ES-I3 (cell line): ENCODE measurements around the gene SSBP4.

Experiments used
- H3K36me3 ChIP-seq: 2 replicates; pipeline ENCODE4 v1.6.1; 2013; ENCODE audit warnings: mild to moderate bottlenecking, low read length, control low read depth, moderate library complexity; ENCODE audit not compliant: insufficient read depth
- H3K4me1 ChIP-seq: 2 replicates; pipeline ENCODE4 v1.6.1; 2013; ENCODE audit warnings: mild to moderate bottlenecking, control low read depth, low read length; ENCODE audit not compliant: insufficient read depth
- H3K9ac ChIP-seq: 2 replicates; pipeline ENCODE4 v1.6.1; 2013; ENCODE audit warnings: low read depth, mild to moderate bottlenecking, low read length, moderate library complexity
- H3K9me3 ChIP-seq: 2 replicates; pipeline ENCODE4 v1.6.1; 2013; ENCODE audit warnings: mild to moderate bottlenecking, low read length, moderate library complexity; ENCODE audit not compliant: control insufficient read depth, insufficient read depth

The SSBP4 gene

DNA sequence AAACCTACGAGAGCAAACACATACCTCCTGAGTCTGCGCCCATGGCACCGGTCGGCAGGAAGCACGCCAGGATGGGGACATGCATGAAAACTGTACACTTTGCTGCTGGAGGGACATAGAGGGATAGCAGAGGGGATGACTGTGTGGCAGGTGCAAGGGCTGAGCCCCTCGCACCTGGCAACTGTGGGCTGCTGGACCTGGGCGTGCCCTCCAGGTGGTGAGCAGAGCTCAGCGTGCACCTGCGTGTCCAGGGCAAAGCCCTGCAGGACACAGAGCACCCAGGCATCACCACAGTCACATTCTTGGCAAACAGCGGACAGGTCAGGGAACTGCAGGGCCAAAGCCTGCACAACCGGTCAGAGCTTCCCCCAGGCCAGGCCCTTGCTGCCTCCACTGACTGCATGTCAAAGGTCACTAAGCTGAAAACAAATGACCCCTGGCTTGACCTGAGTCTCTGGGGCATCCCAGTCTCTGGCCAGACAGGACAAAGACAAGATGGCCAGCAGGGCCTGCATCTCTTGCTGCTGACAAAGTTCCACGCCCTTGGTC lies 27.7 kb downstream of the SSBP4 start:
- peaks cover 3% of the 10 kb centered on the region; the same call in 1 of the 2 replicates for H3K36me3 ChIP-seq
- H3K4me1 ChIP-seq = no peaks in the 10 kb centered on the region; the same call in 1 of the 2 replicates
- H3K9me3 ChIP-seq = no peaks in the 10 kb centered on the region
- no peak overlapping the region for H3K9ac ChIP-seq

DNA sequence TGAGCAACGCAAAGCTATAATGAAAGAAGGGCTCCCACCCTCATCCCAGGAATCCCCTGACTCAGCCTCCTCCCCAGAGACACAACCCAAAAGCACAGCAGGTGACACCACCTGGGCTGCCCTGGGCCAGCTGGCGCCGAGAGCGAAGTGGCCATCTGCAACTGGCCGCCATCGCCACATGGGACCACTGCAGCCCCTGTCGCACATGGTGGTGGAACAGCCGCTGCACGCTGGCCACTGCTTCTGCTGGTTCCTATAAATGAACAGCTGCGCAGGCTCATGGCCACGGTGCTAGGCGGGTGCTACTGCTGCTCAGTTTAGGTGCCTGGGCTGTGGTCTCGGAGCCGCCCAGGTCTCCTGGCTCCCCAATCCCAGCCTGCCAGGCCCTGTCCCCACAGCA lies 30.4 kb downstream of the SSBP4 start:
- Histone ChIP-seq H3K9ac (no peak overlapping the region), H3K9me3 (no peaks in the 10 kb centered on the region), H3K36me3 (peaks cover 3% of the 10 kb centered on the region; the same call in 1 of the 2 replicates), H3K4me1 (no peaks in the 10 kb centered on the region; the same call in 1 of the 2 replicates)

DNA sequence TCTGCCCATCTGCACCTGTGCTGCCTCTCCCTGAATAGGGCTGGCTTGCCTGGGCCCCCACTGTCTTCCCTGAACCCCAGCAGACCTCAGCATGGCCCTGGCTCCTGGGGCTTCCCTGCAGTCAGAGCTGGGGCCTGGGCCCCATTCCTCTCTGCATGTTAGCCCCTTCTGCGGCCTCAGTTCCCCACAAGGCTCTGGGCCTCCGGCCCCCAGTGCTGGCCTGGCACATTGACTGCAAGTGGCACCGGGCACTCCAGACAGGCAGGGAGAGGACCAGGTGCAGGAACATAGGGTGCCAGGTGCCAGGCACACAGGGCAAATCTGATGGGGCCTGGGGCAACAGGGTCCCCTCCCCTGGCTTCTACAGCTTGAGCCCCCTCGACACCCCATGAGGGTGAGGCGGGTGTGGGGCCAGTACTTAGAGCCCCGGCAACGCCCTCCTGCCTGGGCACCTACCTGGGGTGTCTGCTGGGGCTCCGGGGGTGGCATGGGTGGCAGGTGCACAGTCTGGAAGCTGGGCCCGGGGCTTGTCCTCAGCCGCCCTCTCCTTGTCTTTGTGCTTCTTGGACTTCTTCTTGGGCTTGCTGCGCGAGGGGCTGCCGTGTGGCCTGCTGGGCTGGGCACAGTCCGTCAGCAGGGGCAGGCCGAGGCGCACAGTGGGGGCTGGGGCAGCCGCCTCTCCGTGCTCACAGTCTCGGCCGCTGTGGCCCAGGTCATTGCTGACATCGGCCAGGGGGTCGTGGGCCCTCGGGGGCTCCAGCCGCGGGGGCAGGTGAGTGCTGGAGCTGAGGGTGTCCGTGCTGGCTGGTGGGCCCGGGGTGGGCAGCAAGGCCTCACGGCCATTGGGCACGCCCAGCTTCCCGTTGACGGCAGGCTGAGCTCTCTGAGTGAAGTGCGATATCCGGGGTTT lies 31.1 kb downstream of the SSBP4 start:
- peaks cover 3% of the 10 kb centered on the region; the same call in 1 of the 2 replicates for H3K36me3 ChIP-seq
- no peaks in the 10 kb centered on the region; the same call in 1 of the 2 replicates for H3K4me1 ChIP-seq
- no peak overlapping the region for H3K9ac ChIP-seq
- H3K9me3 ChIP-seq = no peaks in the 10 kb centered on the region

DNA sequence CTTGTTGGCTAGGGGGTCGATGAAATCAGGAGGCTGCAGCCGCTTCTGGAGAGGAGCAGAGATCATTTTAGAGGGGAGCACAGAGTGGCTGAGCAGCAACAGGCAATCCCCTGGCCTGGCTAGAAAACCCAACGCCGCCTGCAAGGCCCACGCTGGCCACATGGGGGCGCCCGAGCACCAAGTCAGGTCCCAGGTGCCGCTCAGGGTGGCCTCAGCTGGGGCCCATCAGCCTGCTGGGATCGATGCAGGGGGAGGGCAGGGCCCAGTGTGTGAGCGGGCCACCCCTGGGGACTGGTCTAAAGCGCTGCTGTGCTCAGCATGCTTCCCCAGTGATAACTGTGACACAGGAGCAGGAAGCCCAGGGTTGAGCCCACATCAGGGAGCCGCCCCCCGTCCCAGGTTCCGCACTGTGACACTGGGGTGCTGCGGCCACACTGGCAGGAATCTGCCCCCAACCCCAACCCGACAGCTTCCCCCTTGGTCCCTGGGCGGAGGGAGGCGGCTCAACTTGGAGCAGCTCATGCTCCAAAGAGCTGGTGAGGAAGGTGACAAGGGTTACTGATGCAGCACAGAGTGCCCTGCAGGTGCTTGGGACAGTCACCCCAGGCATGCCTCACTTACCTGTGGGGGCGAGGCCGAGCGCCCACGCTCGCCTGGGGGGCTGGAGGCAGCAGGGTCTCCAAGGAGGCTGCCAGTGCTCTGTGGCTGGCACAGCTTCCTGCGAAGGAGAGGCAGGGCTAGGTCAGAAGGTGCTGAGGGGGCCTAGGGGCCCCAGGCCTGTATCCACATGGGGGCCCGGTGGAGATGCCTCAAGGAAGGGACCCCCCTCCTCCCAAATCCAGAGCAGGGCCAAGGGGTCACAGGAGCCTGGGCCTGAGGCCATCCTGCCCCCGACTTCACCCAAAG lies 32.0 kb downstream of the SSBP4 start:
- Histone ChIP-seq H3K4me1 (no peaks in the 10 kb centered on the region; the same call in 1 of the 2 replicates), H3K9me3 (no peaks in the 10 kb centered on the region), H3K36me3 (peaks cover 3% of the 10 kb centered on the region; the same call in 1 of the 2 replicates), H3K9ac (no peak overlapping the region)

GRCh38 chr19:18452386-18452785 lies 33.2 kb downstream of the SSBP4 start:
- no peaks in the 10 kb centered on the region for H3K9me3 ChIP-seq
- H3K36me3 ChIP-seq = peaks cover 3% of the 10 kb centered on the region; the same call in 1 of the 2 replicates
- H3K4me1 ChIP-seq = no peaks in the 10 kb centered on the region; the same call in 1 of the 2 replicates
- no peak overlapping the region for H3K9ac ChIP-seq

GRCh38 chr19:18453269-18454024 lies 34.2 kb downstream of the SSBP4 start:
- Histone ChIP-seq H3K9ac (no peak overlapping the region), H3K36me3 (peaks cover 3% of the 10 kb centered on the region; the same call in 1 of the 2 replicates), H3K4me1 (no peaks in the 10 kb centered on the region; the same call in 1 of the 2 replicates), H3K9me3 (no peaks in the 10 kb centered on the region)

DNA sequence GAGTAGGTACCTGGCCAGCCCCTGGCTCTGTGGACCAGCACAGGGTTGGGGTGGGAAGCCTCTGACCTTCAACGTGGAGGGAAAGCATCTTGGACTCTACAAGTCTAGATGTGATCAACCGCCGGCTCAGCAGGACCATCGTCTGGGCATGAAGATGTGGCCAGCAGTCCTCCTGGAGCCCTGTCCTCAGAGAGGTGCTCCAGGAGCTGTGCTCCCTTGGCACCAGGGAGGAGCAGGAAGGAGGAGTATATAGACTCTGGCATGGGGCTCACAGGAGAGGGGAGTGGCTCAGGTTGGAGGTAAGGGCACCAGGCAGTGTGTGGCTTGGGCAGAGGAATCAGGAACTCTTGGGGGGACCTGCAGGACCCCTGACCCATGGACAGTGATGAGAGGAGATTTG lies 37.1 kb downstream of the SSBP4 start:
- peaks cover 9% of the 10 kb centered on the region; the same call in 1 of the 2 replicates for H3K36me3 ChIP-seq
- H3K9ac ChIP-seq = no peak overlapping the region
- no peaks in the 10 kb centered on the region; the same call in 1 of the 2 replicates for H3K4me1 ChIP-seq
- no peaks in the 10 kb centered on the region for H3K9me3 ChIP-seq

GRCh38 chr19:18456974-18457373 lies 37.8 kb downstream of the SSBP4 start:
- Histone ChIP-seq H3K36me3 (peaks cover 9% of the 10 kb centered on the region; the same call in 1 of the 2 replicates), H3K4me1 (no peaks in the 10 kb centered on the region; the same call in 1 of the 2 replicates), H3K9ac (no peak overlapping the region), H3K9me3 (no peaks in the 10 kb centered on the region)

- H3K9me3 ChIP-seq = no peaks in the 10 kb centered on the region
- peaks cover 9% of the 10 kb centered on the region; the same call in 1 of the 2 replicates for H3K36me3 ChIP-seq
- no peaks in the 10 kb centered on the region; the same call in 1 of the 2 replicates for H3K4me1 ChIP-seq
- H3K9ac ChIP-seq = no peak overlapping the region
Measured at GRCh38 chr19:18457483-18458331, 38.5 kb downstream of the SSBP4 start.

- Histone ChIP-seq H3K36me3 (peaks cover 9% of the 10 kb centered on the region; the same call in 1 of the 2 replicates), H3K9ac (no peak overlapping the region), H3K9me3 (no peaks in the 10 kb centered on the region), H3K4me1 (no peaks in the 10 kb centered on the region; the same call in 1 of the 2 replicates)
Measured at GRCh38 chr19:18460900-18461299, 41.7 kb downstream of the SSBP4 start.

DNA sequence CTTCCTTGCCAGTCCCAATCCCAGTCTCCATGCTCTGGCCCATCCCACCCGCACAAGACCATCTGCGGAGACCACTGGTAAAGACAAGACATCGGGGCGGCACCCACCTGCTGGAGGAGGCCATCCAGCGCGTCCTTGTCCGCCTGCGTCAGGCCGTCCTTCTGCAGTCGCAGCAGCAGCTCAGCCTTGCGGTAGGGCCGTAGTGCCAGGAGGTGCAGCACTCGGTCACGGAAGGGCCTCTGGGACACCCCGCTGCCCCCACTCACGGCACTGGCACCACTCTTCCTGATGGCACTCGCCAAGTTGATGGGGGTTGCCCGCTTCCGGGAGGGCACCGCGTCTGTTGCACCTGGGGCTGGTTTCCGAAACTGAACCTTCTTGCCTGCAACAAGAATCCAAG lies 42.3 kb downstream of the SSBP4 start:
- no peaks in the 10 kb centered on the region for H3K9me3 ChIP-seq
- H3K4me1 ChIP-seq = no peaks in the 10 kb centered on the region; the same call in 1 of the 2 replicates
- peaks cover 9% of the 10 kb centered on the region; the same call in 1 of the 2 replicates for H3K36me3 ChIP-seq
- no peak overlapping the region for H3K9ac ChIP-seq

DNA sequence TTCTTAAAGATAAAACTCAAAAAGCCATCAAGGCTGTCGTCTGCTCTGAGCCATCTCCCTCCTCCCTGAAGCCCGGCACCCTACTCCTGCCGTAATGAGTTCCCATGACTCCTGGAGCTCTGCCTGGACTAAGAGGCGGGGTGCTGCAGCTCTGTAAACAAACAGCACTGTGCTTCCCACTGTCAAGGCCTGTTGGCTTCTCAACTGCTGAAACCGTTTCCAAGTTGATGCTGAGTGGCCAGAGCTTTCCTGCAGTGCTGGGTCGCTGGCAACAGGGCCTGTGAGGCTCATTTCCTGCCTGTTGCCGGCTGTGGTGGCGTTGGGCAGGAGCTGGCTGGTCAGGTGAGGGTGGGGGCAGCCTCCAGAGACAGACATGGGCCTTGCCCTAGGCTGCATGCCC lies 45.4 kb downstream of the SSBP4 start:
- no peak overlapping the region for H3K9ac ChIP-seq
- no peaks in the 10 kb centered on the region; the same call in 1 of the 2 replicates for H3K4me1 ChIP-seq
- H3K36me3 ChIP-seq = peaks cover 9% of the 10 kb centered on the region; the same call in 1 of the 2 replicates
- no peaks in the 10 kb centered on the region for H3K9me3 ChIP-seq
